GM12878 (cell line): ENCODE measurements around the gene TCF4. TPM values are rescaled to one million over a fixed set of nuclear protein-coding genes. Genes with fewer than 3 reads are reported as not detected.

ENCODE experiments used
- ATAC-seq: fragments of 200-7000 bp; cut with Tn5 transposase; 3 replicates; pipeline ENCODE4 v1.9.1; 2020; ENCODE audit warnings: mild to moderate bottlenecking, moderate library complexity
- BruUV-seq: library from RNA; stranded (reverse); fragments of 400-500 nt; replicated peaks from 2 replicates; lab custom pipeline; 2021; lab: Mats Ljungman, UMichigan
- CTCF ChIA-PET: fragments of 300-600 bp; sonication (Branson Sonifier 250); formaldehyde crosslinking; extraction: SDS; loops from one replicate; lab custom pipeline; 2021; ENCODE audit warnings: inconsistent platforms; lab: Yijun Ruan, JAX
- POLR2A ChIA-PET: fragments of 350-600 bp; formaldehyde crosslinking; extraction: SDS; loops from one replicate; lab custom pipeline; 2021; ENCODE audit warnings: inconsistent platforms; lab: Charles Lee
- RAD21 ChIA-PET: fragments of 300-600 bp; sonication (Branson Sonifier 250); formaldehyde crosslinking; loops from one replicate; lab custom pipeline; 2023; ENCODE audit warnings: antibody characterized with exemption; ENCODE audit not compliant: unreplicated experiment; lab: Charles Lee
- SMC1A ChIA-PET: fragments of 300-600 bp; sonication (Branson Sonifier 250); formaldehyde crosslinking; loops from one replicate; lab custom pipeline; 2023; ENCODE audit not compliant: unreplicated experiment, uncharacterized antibody; lab: Charles Lee
- DNase-seq: peaks from one replicate; pipeline ENCODE4 v3.0.0-alpha.2; 2011; ENCODE audit warnings: low read depth, low spot score
- FAIRE-seq: peaks from 3 replicates; lab custom pipeline; 2011; peaks lifted over from hg19 to GRCh38; lab: Jason Lieb, UNC
- H2AFZ ChIP-seq: 2 replicates; pipeline ENCODE4 v1.6.0; 2011; ENCODE audit warnings: low read depth, low read length, control low read depth; ENCODE audit not compliant: control insufficient read depth
- H3K27ac ChIP-seq: 2 replicates; pipeline ENCODE4 v1.5.1; 2011; ENCODE audit warnings: control low read depth; ENCODE audit not compliant: control insufficient read depth, insufficient read depth
- H3K27me3 ChIP-seq, 2 experiments: replicated peaks in 1 of 2; 2 replicates each; pipeline versions ENCODE4 v1.6.0 to v1.6.1; 2011; ENCODE audit warnings: low read length in 1 of 2; ENCODE audit not compliant: control insufficient read depth in 2 of 2, insufficient read depth in 2 of 2
- H3K36me3 ChIP-seq, 2 experiments: 2 replicates each; pipeline ENCODE4 v1.5.1; 2011; ENCODE audit warnings: low read length in 1 of 2; ENCODE audit not compliant: control insufficient read depth in 2 of 2, insufficient read depth in 2 of 2
- H3K4me1 ChIP-seq: 2 replicates; pipeline ENCODE4 v1.6.1; 2011; ENCODE audit warnings: mild to moderate bottlenecking, low read length, moderate library complexity, mixed read lengths; ENCODE audit not compliant: control insufficient read depth, insufficient read depth
- H3K4me2 ChIP-seq: 2 replicates; pipeline ENCODE4 v1.6.0; 2011; ENCODE audit warnings: control low read depth; ENCODE audit not compliant: control insufficient read depth, insufficient read depth
- H3K4me3 ChIP-seq: fragments of 200-600 bp; sonication (generic); 2 replicates; pipeline ENCODE4 v1.5.1; 2016
- H3K79me2 ChIP-seq: 2 replicates; pipeline ENCODE4 v1.6.0; 2011; ENCODE audit warnings: low read length; ENCODE audit not compliant: control insufficient read depth, insufficient read depth
- H3K9ac ChIP-seq: 2 replicates; pipeline ENCODE4 v1.8.0; 2011; ENCODE audit warnings: low read length, control low read depth, mixed read lengths; ENCODE audit not compliant: control insufficient read depth, insufficient read depth
- H3K9me3 ChIP-seq: replicated peaks from 3 replicates; pipeline ENCODE4 v1.5.1; 2011; ENCODE audit warnings: mild to moderate bottlenecking, low read length; ENCODE audit not compliant: control insufficient read depth, insufficient read depth
- H4K20me1 ChIP-seq: 2 replicates; pipeline ENCODE4 v1.6.0; 2011; ENCODE audit not compliant: control insufficient read depth, insufficient read depth
- BCL11A ChIP-seq: IDR thresholded peaks from 2 replicates; pipeline ENCODE4 v1.6.1; 2011; ENCODE audit warnings: low read depth, low read length
- HDGF ChIP-seq: fragments of 450-650 bp; IDR thresholded peaks from 2 replicates; pipeline ENCODE4 v1.6.1; 2016; ENCODE audit warnings: antibody characterized with exemption
- IKZF1 ChIP-seq: fragments of 450-650 bp; conservative IDR thresholded peaks from 2 replicates; pipeline ENCODE4 v1.6.1; 2017; ENCODE audit warnings: antibody characterized with exemption, mild to moderate bottlenecking
- NR2C1 ChIP-seq: fragments of 450-650 bp; IDR thresholded peaks from 2 replicates; pipeline ENCODE4 v1.6.1; 2017; ENCODE audit warnings: antibody characterized with exemption, mild to moderate bottlenecking, moderate library complexity
- NR2F1 ChIP-seq: fragments of 450-650 bp; conservative IDR thresholded peaks from 2 replicates; pipeline ENCODE4 v1.6.1; 2017; ENCODE audit warnings: mild to moderate bottlenecking
- WRNIP1 ChIP-seq: IDR thresholded peaks from 2 replicates; pipeline ENCODE4 v1.6.1; 2011; ENCODE audit warnings: low read depth, low read length, improper control_type of control experiment, borderline replicate concordance
- ZSCAN29 ChIP-seq: fragments of 450-650 bp; IDR thresholded peaks from 2 replicates; pipeline ENCODE4 v1.6.1; 2017; ENCODE audit warnings: mild to moderate bottlenecking, moderate library complexity
- WGBS: methylation state at CpG from one replicate; pipeline ENCODE4 v1.1.6; 2016; ENCODE audit warnings: low lambda C conversion rate; ENCODE audit not compliant: insufficient replicate concordance, insufficient coverage; ENCODE audit errors: missing lambda C conversion rate; 5-methylcytosine and 5-hydroxymethylcytosine counted together
- in situ Hi-C: fragments of 300-500 bp; cut with MboI; formaldehyde crosslinking; loops from 9 replicates; pipeline ENCODE4 v1.14.3; 2018; ENCODE audit warnings: mixed read lengths
- intact Hi-C: fragments of 100-400 bp; cut with micrococcal nuclease; formaldehyde crosslinking; loops from one replicate; pipeline ENCODE4 v1.14.2; 2022; ENCODE audit not compliant: unreplicated experiment
- polyA plus RNA-seq, 11 experiments: library from polyadenylated mRNA; depleted of rRNA in 4 of 11; unstranded in 6 of 11; stranded (reverse) in 5 of 11; fragments of >200 nt; fragmentation: Nextera tagmentation in 4 of 11; fragmentation: Illumina TruSeq in 1 of 11; extraction: Ambion mirVana in 4 of 11; extraction: Trizol in 1 of 11; gene quantifications; 1 replicate in 1 of 11; 2 replicates in 10 of 11; pipeline versions ENCODE4 v1.2.1 to v1.2.3, GENCODE V29; 2011 to 2016; ENCODE audit warnings: inconsistent platforms in 2 of 11, missing spikeins in 2 of 11, low read depth in 1 of 11
- total RNA-seq, 4 experiments: library from RNA; depleted of rRNA in 3 of 4; stranded (reverse); fragments of >200 nt in 3 of 4; fragmentation: Illumina TruSeq in 1 of 4; extraction: Trizol in 1 of 4; gene quantifications; 2 replicates each; pipeline versions ENCODE4 v1.2.1 to v1.2.3, GENCODE V29; 2013 to 2021
- TF ChIP-seq, protein P1 (sequence below): fragments of 450-650 bp; IDR thresholded peaks from 2 replicates; pipeline ENCODE4 v1.6.1; 2017; ENCODE audit warnings: borderline replicate concordance
- TF ChIP-seq, protein P2 (sequence below): fragments of 450-650 bp; IDR thresholded peaks from 2 replicates; pipeline ENCODE4 v1.6.1; 2016; ENCODE audit warnings: mild to moderate bottlenecking, moderate library complexity, borderline replicate concordance

The TCF4 gene
- total and polyA plus RNA-seq, 10 of the 15 experiments (the other 5 are each of a cell fraction or from before 2014, with no cell fraction given): 15.2 to 94.0 (median 31.5) TPM

- no peak for FAIRE-seq
- Histone ChIP-seq H4K20me1 (no peaks in the 10 kb centered on the region), H3K36me3 (no peaks in the 10 kb centered on the region), H3K27ac (no peak overlapping the region), H2AFZ (no peak overlapping the region), H3K4me1 (no peaks in the 10 kb centered on the region), H3K4me2 (no peak overlapping the region), H3K27me3 (no peaks in the 10 kb centered on the region), H3K9me3 (no peaks in the 10 kb centered on the region)
- BruUV-seq: no TSS peak
- ChIA-PET RAD21 (interaction anchor here (1.0 kb wide), 1 partner anchor 20 kb away, joined by 3 read pairs; no protein-coding TSS in a partner anchor), CTCF (interaction anchor here (0.6 to 1.0 kb wide), 3 partner anchors 194 to 429 kb away, joined by 3 read pairs; no protein-coding TSS in a partner anchor)
- ATAC-seq: no peak
- TF ChIP-seq HDGF: no peak
- no peak for TF ChIP-seq NR2F1
- no peak for TF ChIP-seq BCL11A
- no peak for TF ChIP-seq ZSCAN29
- TF ChIP-seq IKZF1: no peak
- TF ChIP-seq, all 136 proteins: peak for 0
- Histone ChIP-seq H3K79me2 (no peaks in the 10 kb centered on the region), H3K4me3 (no peak overlapping the region), H3K9ac (no peak overlapping the region)
- intact Hi-C loops (no loop called here), in situ Hi-C loops (loop anchor here (10.0 kb wide), 1 partner anchor 281 kb away; no protein-coding TSS in a partner anchor)
- DNase-seq: no peak
- ChIA-PET POLR2A (no interaction called here), SMC1A (no interaction called here)
- 40% methylated on average over 6 of the region's 6 CpGs for WGBS
Measured at GRCh38 chr18:55515941-55516710, 71.9 kb downstream of the TCF4 start.

- DNase-seq: no peak
- Histone ChIP-seq H3K9me3 (no peaks in the 10 kb centered on the region), H3K4me1 (no peaks in the 10 kb centered on the region), H4K20me1 (no peaks in the 10 kb centered on the region), H3K4me3 (no peak overlapping the region), H2AFZ (no peak overlapping the region), H3K27ac (no peak overlapping the region), H3K36me3 (no peaks in the 10 kb centered on the region), H3K9ac (no peak overlapping the region), H3K4me2 (no peak overlapping the region), H3K79me2 (no peaks in the 10 kb centered on the region), H3K27me3 (no peaks in the 10 kb centered on the region)
- SMC1A ChIA-PET: interaction anchor here (1.2 kb wide), 1 partner anchor 546 kb away, joined by 3 read pairs; no protein-coding TSS in a partner anchor
- 35% methylated on average over 3 of the region's 3 CpGs for WGBS
- in situ Hi-C loops: loop anchor here (10.0 kb wide), 1 partner anchor 280 kb away; no protein-coding TSS in a partner anchor
- CTCF ChIA-PET: no interaction called here
- FAIRE-seq: no peak
- POLR2A ChIA-PET: no interaction called here
- no TSS peak for BruUV-seq
- intact Hi-C loops: no loop called here
- RAD21 ChIA-PET: interaction anchor here (1.0 kb wide), 1 partner anchor 21 kb away, joined by 3 read pairs; no protein-coding TSS in a partner anchor
- ATAC-seq: no peak
- TF ChIP-seq WRNIP1 (no peak), NR2C1 (no peak)
- TF ChIP-seq, protein P1, sequence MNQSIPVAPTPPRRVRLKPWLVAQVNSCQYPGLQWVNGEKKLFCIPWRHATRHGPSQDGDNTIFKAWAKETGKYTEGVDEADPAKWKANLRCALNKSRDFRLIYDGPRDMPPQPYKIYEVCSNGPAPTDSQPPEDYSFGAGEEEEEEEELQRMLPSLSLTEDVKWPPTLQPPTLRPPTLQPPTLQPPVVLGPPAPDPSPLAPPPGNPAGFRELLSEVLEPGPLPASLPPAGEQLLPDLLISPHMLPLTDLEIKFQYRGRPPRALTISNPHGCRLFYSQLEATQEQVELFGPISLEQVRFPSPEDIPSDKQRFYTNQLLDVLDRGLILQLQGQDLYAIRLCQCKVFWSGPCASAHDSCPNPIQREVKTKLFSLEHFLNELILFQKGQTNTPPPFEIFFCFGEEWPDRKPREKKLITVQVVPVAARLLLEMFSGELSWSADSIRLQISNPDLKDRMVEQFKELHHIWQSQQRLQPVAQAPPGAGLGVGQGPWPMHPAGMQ: no peak
- TF ChIP-seq, protein P2, sequence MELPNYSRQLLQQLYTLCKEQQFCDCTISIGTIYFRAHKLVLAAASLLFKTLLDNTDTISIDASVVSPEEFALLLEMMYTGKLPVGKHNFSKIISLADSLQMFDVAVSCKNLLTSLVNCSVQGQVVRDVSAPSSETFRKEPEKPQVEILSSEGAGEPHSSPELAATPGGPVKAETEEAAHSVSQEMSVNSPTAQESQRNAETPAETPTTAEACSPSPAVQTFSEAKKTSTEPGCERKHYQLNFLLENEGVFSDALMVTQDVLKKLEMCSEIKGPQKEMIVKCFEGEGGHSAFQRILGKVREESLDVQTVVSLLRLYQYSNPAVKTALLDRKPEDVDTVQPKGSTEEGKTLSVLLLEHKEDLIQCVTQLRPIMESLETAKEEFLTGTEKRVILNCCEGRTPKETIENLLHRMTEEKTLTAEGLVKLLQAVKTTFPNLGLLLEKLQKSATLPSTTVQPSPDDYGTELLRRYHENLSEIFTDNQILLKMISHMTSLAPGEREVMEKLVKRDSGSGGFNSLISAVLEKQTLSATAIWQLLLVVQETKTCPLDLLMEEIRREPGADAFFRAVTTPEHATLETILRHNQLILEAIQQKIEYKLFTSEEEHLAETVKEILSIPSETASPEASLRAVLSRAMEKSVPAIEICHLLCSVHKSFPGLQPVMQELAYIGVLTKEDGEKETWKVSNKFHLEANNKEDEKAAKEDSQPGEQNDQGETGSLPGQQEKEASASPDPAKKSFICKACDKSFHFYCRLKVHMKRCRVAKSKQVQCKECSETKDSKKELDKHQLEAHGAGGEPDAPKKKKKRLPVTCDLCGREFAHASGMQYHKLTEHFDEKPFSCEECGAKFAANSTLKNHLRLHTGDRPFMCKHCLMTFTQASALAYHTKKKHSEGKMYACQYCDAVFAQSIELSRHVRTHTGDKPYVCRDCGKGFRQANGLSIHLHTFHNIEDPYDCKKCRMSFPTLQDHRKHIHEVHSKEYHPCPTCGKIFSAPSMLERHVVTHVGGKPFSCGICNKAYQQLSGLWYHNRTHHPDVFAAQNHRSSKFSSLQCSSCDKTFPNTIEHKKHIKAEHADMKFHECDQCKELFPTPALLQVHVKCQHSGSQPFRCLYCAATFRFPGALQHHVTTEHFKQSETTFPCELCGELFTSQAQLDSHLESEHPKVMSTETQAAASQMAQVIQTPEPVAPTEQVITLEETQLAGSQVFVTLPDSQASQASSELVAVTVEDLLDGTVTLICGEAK: no peak
Measured at GRCh38 chr18:55515214-55515613, 72.8 kb downstream of the TCF4 start.
